DND-41 (cell line): ENCODE data around the gene CACNA2D1.

Experiments
- ATAC-seq: fragments of 200-7000 bp; cut with Tn5 transposase; 3 replicates; pipeline ENCODE4 v1.9.1; 2021; ENCODE audit warnings: low read depth; ENCODE audit not compliant: insufficient read depth
- DNase-seq: peaks from one replicate; pipeline ENCODE4 v3.0.0-alpha.2; 2020
- H2AFZ ChIP-seq: 2 replicates; pipeline ENCODE4 v1.6.0; 2012; ENCODE audit warnings: low read depth, low read length
- H3K27ac ChIP-seq: 2 replicates; pipeline ENCODE4 v1.5.1; 2012; ENCODE audit warnings: low read length, inconsistent platforms
- H3K27me3 ChIP-seq: fragments of 200-600 bp; sonication (generic); 2 replicates; pipeline ENCODE4 v1.6.0; 2012; ENCODE audit warnings: low read length, mild to moderate bottlenecking, inconsistent platforms; ENCODE audit not compliant: insufficient read depth, poor library complexity
- H3K36me3 ChIP-seq: 2 replicates; pipeline ENCODE4 v1.5.1; 2012; ENCODE audit warnings: low read length, inconsistent platforms; ENCODE audit not compliant: insufficient read depth
- H3K4me1 ChIP-seq: 2 replicates; pipeline ENCODE4 v1.5.1; 2012; ENCODE audit warnings: mild to moderate bottlenecking, low read length; ENCODE audit not compliant: insufficient read depth
- H3K4me2 ChIP-seq: 2 replicates; pipeline ENCODE4 v1.6.0; 2012; ENCODE audit warnings: mild to moderate bottlenecking, moderate library complexity, low read length, inconsistent platforms; ENCODE audit not compliant: insufficient read depth
- H3K4me3 ChIP-seq, 2 experiments: fragments of 200-600 bp in 1 of 2; shearing (Covaris generic) in 1 of 2; 2 replicates each; pipeline ENCODE4 v1.5.1; 2012 to 2016; ENCODE audit warnings: inconsistent platforms in 2 of 2, low read length in 2 of 2, mild to moderate bottlenecking in 2 of 2, low read depth in 1 of 2, moderate library complexity in 1 of 2
- H3K79me2 ChIP-seq: 2 replicates; pipeline ENCODE4 v1.6.0; 2012; ENCODE audit warnings: low read length, inconsistent platforms; ENCODE audit not compliant: insufficient read depth
- H3K9ac ChIP-seq: 2 replicates; pipeline ENCODE4 v1.6.0; 2012; ENCODE audit warnings: low read depth, mild to moderate bottlenecking, inconsistent platforms, low read length, moderate library complexity
- H3K9me3 ChIP-seq: 2 replicates; pipeline ENCODE4 v1.5.1; 2012; ENCODE audit warnings: low read length, moderate library complexity, mild to moderate bottlenecking, inconsistent platforms; ENCODE audit not compliant: insufficient read depth, severe bottlenecking
- H4K20me1 ChIP-seq: 2 replicates; pipeline ENCODE4 v1.6.0; 2012; ENCODE audit warnings: low read length; ENCODE audit not compliant: insufficient read depth
- CTCF ChIP-seq: IDR thresholded peaks from 2 replicates; pipeline ENCODE4 v1.5.1; 2012; ENCODE audit warnings: borderline replicate concordance, low read length, moderate library complexity, mild to moderate bottlenecking; ENCODE audit not compliant: poor library complexity, severe bottlenecking; ENCODE audit errors: extremely low read depth
- EZH2 ChIP-seq: IDR thresholded peaks from 3 replicates; pipeline ENCODE4 v1.6.1; 2012; ENCODE audit warnings: borderline replicate concordance, low read depth, mild to moderate bottlenecking, moderate library complexity, low read length, inconsistent platforms; ENCODE audit not compliant: severe bottlenecking

Gene CACNA2D1

DNA sequence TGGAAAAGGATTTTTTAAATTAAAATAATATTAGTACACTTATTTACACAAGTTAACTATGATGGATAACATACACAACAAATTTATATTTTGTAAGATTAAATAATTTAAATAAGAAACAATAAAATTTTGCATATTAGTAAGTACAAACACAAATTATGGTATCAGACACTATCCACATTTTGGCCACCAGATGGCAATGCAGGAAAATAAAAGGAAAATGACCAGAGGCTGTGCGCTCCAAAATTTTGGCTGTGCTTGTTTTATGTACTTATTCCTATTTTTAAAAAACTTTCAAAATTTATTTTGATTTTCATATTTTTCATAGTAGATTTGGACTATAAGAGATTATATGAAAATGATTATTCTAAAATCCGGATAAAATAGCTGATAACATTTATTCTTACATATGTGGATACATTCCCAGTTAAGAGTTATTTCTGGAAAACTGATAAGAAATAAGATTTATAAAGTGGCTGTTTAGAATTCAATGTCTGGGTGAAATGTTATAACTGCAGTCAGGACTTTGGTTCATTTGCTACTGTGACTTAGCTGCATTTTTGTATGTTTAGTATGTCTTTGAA is 399.0 kb downstream of the CACNA2D1 start:
- no peak overlapping the region for H3K27ac ChIP-seq
- no peaks in the 10 kb centered on the region for H3K4me1 ChIP-seq
- H3K9me3 ChIP-seq, result no peaks in the 10 kb centered on the region
- H2AFZ ChIP-seq, result no peak overlapping the region
- no peak overlapping the region for H3K4me2 ChIP-seq
- H3K4me3 ChIP-seq, result no peak overlapping the region
- H4K20me1 ChIP-seq, result no peaks in the 10 kb centered on the region
- no peaks in the 10 kb centered on the region for H3K79me2 ChIP-seq
- H3K27me3 ChIP-seq, result no peaks in the 10 kb centered on the region
- ATAC-seq (peak; percentile 64; the same call in 2 of the 3 replicates), DNase-seq (peak; percentile 20)
- TF ChIP-seq EZH2 (no peak), CTCF (peak; percentile 69)
- no peak overlapping the region for H3K9ac ChIP-seq
- H3K36me3 ChIP-seq, result no peaks in the 10 kb centered on the region

DNA sequence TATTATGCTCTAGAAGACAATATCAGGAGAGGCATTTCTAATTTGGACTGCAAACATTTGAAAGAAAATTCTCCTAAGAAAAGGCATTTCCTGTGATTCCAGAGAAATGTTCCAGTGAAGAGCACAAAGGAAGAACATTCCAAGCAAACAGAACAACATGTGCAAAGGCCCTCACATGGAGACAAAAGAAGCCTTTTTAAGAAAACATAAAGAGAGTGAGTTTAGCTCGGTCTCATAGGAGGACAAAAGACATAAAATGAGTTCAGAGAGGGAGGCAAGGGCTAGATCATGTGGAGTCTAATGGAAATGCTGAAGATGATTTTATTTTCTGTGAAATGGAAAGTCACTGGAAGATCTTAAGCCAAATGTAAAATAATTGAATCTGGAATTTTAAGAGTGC is 404.0 kb downstream of the CACNA2D1 start:
- Histone ChIP-seq H2AFZ (no peak overlapping the region), H3K79me2 (no peaks in the 10 kb centered on the region), H3K9me3 (no peaks in the 10 kb centered on the region), H3K36me3 (no peaks in the 10 kb centered on the region), H3K27me3 (no peaks in the 10 kb centered on the region), H3K4me2 (no peak overlapping the region), H3K4me3 (no peak overlapping the region), H4K20me1 (no peaks in the 10 kb centered on the region), H3K4me1 (no peaks in the 10 kb centered on the region), H3K9ac (no peak overlapping the region), H3K27ac (no peak overlapping the region)
- ATAC-seq (no peak), DNase-seq (no peak)
- TF ChIP-seq CTCF (no peak), EZH2 (no peak)

- Histone ChIP-seq H3K36me3 (no peaks in the 10 kb centered on the region), H3K9ac (no peak overlapping the region), H3K27ac (no peak overlapping the region), H3K79me2 (no peaks in the 10 kb centered on the region), H3K9me3 (no peaks in the 10 kb centered on the region), H3K4me1 (no peaks in the 10 kb centered on the region), H3K4me2 (no peak overlapping the region), H3K4me3 (no peak overlapping the region), H2AFZ (no peak overlapping the region), H3K27me3 (no peaks in the 10 kb centered on the region), H4K20me1 (no peaks in the 10 kb centered on the region)
- ATAC-seq (no peak), DNase-seq (no peak)
- TF ChIP-seq EZH2 (no peak), CTCF (no peak)
Measured at GRCh38 chr7:82036146-82036886, 407.3 kb downstream of the CACNA2D1 start.
